NCI-H2171 treated with DMSO at 0.1 percent for 48 hours (cell line): ENCODE results near the gene SPRR2E.
"Not testable (repeated sequence)": the region's sequence is repeated elsewhere in the genome, so short reads cannot be mapped to it uniquely, and the experiment has no call there.

Experiments
- DNase-seq: peaks from one replicate; lab custom pipeline; 2025; lab: John Stamatoyannopoulos, UW

SPRR2E gene

GRCh38 chr1:153070243-153070642, 24.1 kb downstream of the SPRR2E start:
- DNase-seq: no peak

- DNase-seq: no peak
These were observed 35.2 kb downstream of the SPRR2E start for GRCh38 chr1:153058826-153059784.

- no peak for DNase-seq
These were observed 36.2 kb downstream of the SPRR2E start for GRCh38 chr1:153058154-153058553.

GRCh38 chr1:153057375-153057774, 37.0 kb downstream of the SPRR2E start, which contains the start of gene SPRR2A:
Gene SPRR2A, minus strand, starts transcription at chr1:153057512. Its CDS starts 777 bp downstream, at chr1:153056735.
- DNase-seq: no peak

GRCh38 chr1:153056111-153056510, 38.2 kb downstream of the SPRR2E start:
- not testable (repeated sequence) for DNase-seq

GRCh38 chr1:153049211-153049610, 45.1 kb downstream of the SPRR2E start:
- no peak for DNase-seq
